Right lobe of liver (tissue), 6 donors: ENCODE measurements around the gene C1orf94. TPM values are rescaled to one million over a fixed set of nuclear protein-coding genes. Genes with fewer than 3 reads are reported as not detected.
A peak's percentile ranks its signal among the peaks of the same experiment; 100 is the strongest.

Source experiments
- ATAC-seq, 4 donors: fragments of 200-7000 bp; cut with Tn5 transposase; one replicate each; pipeline ENCODE4 v1.9.1; 2020; ENCODE audit warnings: mild to moderate bottlenecking in 4 of 4, moderate library complexity in 4 of 4
- DNase-seq, 3 donors: peaks; one replicate each; pipeline ENCODE4 v3.0.0-alpha.2; 2020
- H3K27ac ChIP-seq, 3 donors: fragments of 200-600 bp; one replicate each; pipeline ENCODE4 v1.8.0; 2022
- H3K27me3 ChIP-seq, 2 donors: fragments of 200-600 bp; one replicate each; pipeline ENCODE4 v1.8.0; 2022
- H3K36me3 ChIP-seq, 4 donors: fragments of 200-600 bp; sonication (generic) in 1 of 4; one replicate each; pipeline versions ENCODE4 v1.5.1 to v1.8.0; 2017 to 2022; ENCODE audit warnings: control low read depth in 1 of 4
- H3K4me1 ChIP-seq, 4 donors: fragments of 200-600 bp; sonication (generic) in 1 of 4; one replicate each; pipeline versions ENCODE4 v1.5.1 to v1.8.0; 2017 to 2022; ENCODE audit warnings: control low read depth in 1 of 4
- H3K4me3 ChIP-seq, 3 donors: fragments of 200-600 bp; one replicate each; pipeline ENCODE4 v1.8.0; 2022
- H3K9me3 ChIP-seq, 4 donors: fragments of 200-600 bp; sonication (generic) in 1 of 4; one replicate each; pipeline versions ENCODE4 v1.5.1 to v1.8.0; 2017 to 2022; ENCODE audit warnings: control low read depth in 1 of 4
- CTCF ChIP-seq, 4 donors: fragments of 200-600 bp in 3 of 4; fragments of 450-650 bp in 1 of 4; IDR thresholded peaks; one replicate each; pipeline versions ENCODE4 v1.5.1 to v1.8.0; 2016 to 2022; ENCODE audit warnings: antibody characterized with exemption in 4 of 4, mild to moderate bottlenecking in 2 of 4
- POLR2A ChIP-seq: fragments of 450-650 bp; IDR thresholded peaks from one replicate; pipeline ENCODE4 v1.6.1; 2017; ENCODE audit warnings: antibody characterized with exemption, mild to moderate bottlenecking
- WGBS: methylation state at CpG from one replicate; pipeline ENCODE4 v1.1.6; 2018; ENCODE audit warnings: low coverage, low lambda C conversion rate; ENCODE audit not compliant: insufficient coverage; ENCODE audit errors: missing lambda C conversion rate; 5-methylcytosine and 5-hydroxymethylcytosine counted together
- intact Hi-C, 2 donors: fragments of 100-400 bp; cut with DNase I; formaldehyde crosslinking; loops; one replicate each; pipeline versions ENCODE4 v1.11.2 to v1.14.1; 2022
- total RNA-seq, 6 experiments: library from RNA; depleted of rRNA in 2 of 6; stranded (reverse); fragments of >200 nt in 2 of 6; fragmentation: NEBNext Ultra II Directional in 3 of 6; extraction: Animal tissue kit (Norgen Biotek cat#: 25700) in 3 of 6; gene quantifications; one replicate each; pipeline versions ENCODE4 v1.1.0 to v1.2.4, GENCODE V29; 2016 to 2023
- donor health status: DM: no; HTN: yes; CAD: no.
- donor health status: DM: no; HTN: no; CAD: no.
- donor health status: DM: no; HTN: no; CAD: no.
- donor health status: DM: no; HTN: yes; CAD: no.
- donor health status: DM: no; HTN: yes; CAD: no.

Gene C1orf94
- total RNA-seq, 6 experiments from 2014 or later, result not detected

GRCh38 chr1:34192621-34193020 lies 15.9 kb downstream of the C1orf94 start:
- Histone ChIP-seq H3K27ac (no peak overlapping the region), H3K27me3 (no peaks in the 10 kb centered on the region), H3K9me3 (no peaks in the 10 kb centered on the region), H3K36me3 (no peaks in the 10 kb centered on the region), H3K4me3 (no peak overlapping the region), H3K4me1 (no peaks in the 10 kb centered on the region)
- TF ChIP-seq POLR2A (no peak), CTCF (IDR thresholded peaks at IDR 0.05) (no peak)
- DNase-seq (no peak), ATAC-seq (no peak)
- 15% methylated on average over 3 of the region's 3 CpGs for WGBS
- intact Hi-C loops, result no loop called here

GRCh38 chr1:34199927-34200326 lies 23.2 kb downstream of the C1orf94 start:
- no peaks in the 10 kb centered on the region for H3K9me3 ChIP-seq
- H3K4me1 ChIP-seq, result no peaks in the 10 kb centered on the region
- H3K27ac ChIP-seq, result no peak overlapping the region
- intact Hi-C loops, result no loop called here
- H3K4me3 ChIP-seq, result no peak overlapping the region
- TF ChIP-seq POLR2A, result no peak
- no peak for TF ChIP-seq CTCF (IDR thresholded peaks at IDR 0.05)
- H3K36me3 ChIP-seq, result no peaks in the 10 kb centered on the region
- ATAC-seq (peak in 1 of 4 donors; percentile 37), DNase-seq (no peak)
- H3K27me3 ChIP-seq, result no peaks in the 10 kb centered on the region
- WGBS, result 75% methylated on average over 1 of the region's 1 CpG

- intact Hi-C loops, result no loop called here
- ATAC-seq (no peak), DNase-seq (no peak)
- Histone ChIP-seq H3K4me3 (no peak overlapping the region), H3K27ac (no peak overlapping the region), H3K36me3 (no peaks in the 10 kb centered on the region), H3K4me1 (no peaks in the 10 kb centered on the region), H3K27me3 (no peaks in the 10 kb centered on the region), H3K9me3 (no peaks in the 10 kb centered on the region)
- no peak for TF ChIP-seq POLR2A
- TF ChIP-seq CTCF (IDR thresholded peaks at IDR 0.05), result no peak
- no CpG with 5 or more reads among the region's 4 CpGs for WGBS
These were observed 36.0 kb downstream of the C1orf94 start for GRCh38 chr1:34212673-34213072.

DNA sequence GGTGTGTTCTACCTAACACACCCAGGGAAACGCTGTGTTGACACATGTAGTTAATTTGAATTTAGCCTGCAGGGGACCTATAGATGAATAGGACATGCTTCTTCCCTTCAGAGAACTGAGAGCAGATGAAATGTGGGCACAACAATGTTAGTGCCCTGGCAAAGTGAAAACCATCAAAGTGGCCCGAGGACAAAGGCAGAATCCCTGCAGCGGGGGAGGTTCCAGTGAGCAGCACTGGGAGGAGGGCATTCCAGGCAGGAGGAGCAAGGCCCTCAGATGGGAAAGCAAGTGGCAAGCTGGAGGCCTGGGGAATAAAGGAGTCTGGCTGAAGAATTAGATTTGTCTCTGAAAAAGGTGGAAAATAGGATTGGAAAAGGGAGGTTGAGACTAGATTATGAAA lies 37.2 kb downstream of the C1orf94 start:
- no peaks in the 10 kb centered on the region for H3K27me3 ChIP-seq
- H3K27ac ChIP-seq, result no peak overlapping the region
- intact Hi-C loops, result no loop called here
- no peak for TF ChIP-seq POLR2A
- no peak for TF ChIP-seq CTCF (IDR thresholded peaks at IDR 0.05)
- no peaks in the 10 kb centered on the region for H3K9me3 ChIP-seq
- H3K4me3 ChIP-seq, result no peak overlapping the region
- ATAC-seq, result no peak
- no peak for DNase-seq
- H3K36me3 ChIP-seq, result no peaks in the 10 kb centered on the region
- 34% methylated on average over 3 of the region's 3 CpGs for WGBS
- no peaks in the 10 kb centered on the region for H3K4me1 ChIP-seq

GRCh38 chr1:34231441-34231840 lies 54.7 kb downstream of the C1orf94 start:
- Histone ChIP-seq H3K4me3 (no peak overlapping the region), H3K4me1 (peaks cover 0 to 6% (median 0%) of the 10 kb centered on the region in 4 donors), H3K27me3 (no peaks in the 10 kb centered on the region), H3K36me3 (no peaks in the 10 kb centered on the region), H3K9me3 (no peaks in the 10 kb centered on the region), H3K27ac (no peak overlapping the region)
- DNase-seq (no peak), ATAC-seq (no peak)
- intact Hi-C loops, result no loop called here
- TF ChIP-seq POLR2A, result no peak
- no peak for TF ChIP-seq CTCF (IDR thresholded peaks at IDR 0.05)
- WGBS, result 83% methylated on average over 1 of the region's 1 CpG
